Liver (tissue), 9 donors: ENCODE data around the gene SLC25A25. TPM values are rescaled to one million over a fixed set of nuclear protein-coding genes. Genes with fewer than 3 reads are reported as not detected.

Experiments
- DNase-seq: peaks from one replicate; pipeline ENCODE4 v3.0.0-alpha.2; 2017; ENCODE audit warnings: low spot score
- H3K27ac ChIP-seq, 2 donors: one replicate each; pipeline ENCODE4 v1.7.0; 2013; ENCODE audit warnings: inconsistent platforms in 2 of 2, low read length in 2 of 2, control low read depth in 1 of 2, low read depth in 1 of 2, mild to moderate bottlenecking in 1 of 2
- H3K27me3 ChIP-seq, 4 donors: one replicate each; pipeline versions ENCODE4 v1.6.1 to v1.7.0; 2013; ENCODE audit warnings: low read length in 3 of 4, inconsistent platforms in 1 of 4, mild to moderate bottlenecking in 1 of 4, moderate library complexity in 1 of 4; ENCODE audit not compliant: control insufficient read depth in 4 of 4, insufficient read depth in 4 of 4
- H3K36me3 ChIP-seq, 4 donors: one replicate each; pipeline versions ENCODE4 v1.6.1 to v1.7.0; 2013; ENCODE audit warnings: low read length in 3 of 4, mild to moderate bottlenecking in 3 of 4, low read depth in 1 of 4, moderate library complexity in 1 of 4; ENCODE audit not compliant: control insufficient read depth in 4 of 4, insufficient read depth in 3 of 4
- H3K4me1 ChIP-seq, 4 donors: one replicate each; pipeline versions ENCODE4 v1.6.1 to v1.7.0; 2013; ENCODE audit warnings: low read length in 3 of 4, mild to moderate bottlenecking in 3 of 4, moderate library complexity in 1 of 4; ENCODE audit not compliant: control insufficient read depth in 4 of 4, insufficient read depth in 4 of 4
- H3K4me3 ChIP-seq, 3 donors: one replicate each; pipeline versions ENCODE4 v1.6.1 to v1.7.0; 2013; ENCODE audit warnings: low read length in 3 of 3, control low read depth in 1 of 3, low read depth in 1 of 3, mild to moderate bottlenecking in 1 of 3
- H3K9ac ChIP-seq, 2 donors: one replicate each; pipeline ENCODE4 v1.7.0; 2013; ENCODE audit warnings: low read length in 2 of 2, mild to moderate bottlenecking in 2 of 2, moderate library complexity in 2 of 2, control low read depth in 1 of 2, low read depth in 1 of 2
- H3K9me3 ChIP-seq, 4 donors: one replicate each; pipeline versions ENCODE4 v1.6.1 to v1.7.0; 2013; ENCODE audit warnings: low read length in 3 of 4; ENCODE audit not compliant: control insufficient read depth in 4 of 4
- EGR1 ChIP-seq, 2 donors: IDR thresholded peaks; 2 replicates each; pipeline ENCODE4 v1.6.1; 2016 to 2018; ENCODE audit warnings: antibody characterized with exemption in 2 of 2, low read depth in 2 of 2
- FOXA1 ChIP-seq: IDR thresholded peaks from 2 replicates; pipeline ENCODE4 v1.6.1; 2016; ENCODE audit warnings: antibody characterized with exemption
- HNF4G ChIP-seq: IDR thresholded peaks from 2 replicates; pipeline ENCODE4 v1.6.1; 2016; ENCODE audit warnings: antibody characterized with exemption
- JUND ChIP-seq, 2 donors: IDR thresholded peaks; 2 replicates each; pipeline ENCODE4 v1.6.1; 2016; ENCODE audit warnings: antibody characterized with exemption in 2 of 2
- NR2F2 ChIP-seq: IDR thresholded peaks from 2 replicates; pipeline ENCODE4 v1.6.1; 2016; ENCODE audit warnings: antibody characterized with exemption
- RAD21 ChIP-seq, 2 donors: IDR thresholded peaks; 2 replicates each; pipeline ENCODE4 v1.6.1; 2016; ENCODE audit warnings: antibody characterized with exemption in 2 of 2, mild to moderate bottlenecking in 2 of 2
- TAF1 ChIP-seq: conservative IDR thresholded peaks from 2 replicates; pipeline ENCODE4 v1.6.1; 2016; ENCODE audit warnings: antibody characterized with exemption, mild to moderate bottlenecking
- YY1 ChIP-seq: IDR thresholded peaks from 2 replicates; pipeline ENCODE4 v1.6.1; 2016; ENCODE audit warnings: antibody characterized with exemption, mild to moderate bottlenecking
- WGBS: extraction: QIAGEN DNeasy Blood & Tissue Kit; methylation state at CpG from one replicate; pipeline ENCODE4 v1.1.7; 2013; 5-methylcytosine and 5-hydroxymethylcytosine counted together
- polyA plus RNA-seq, 2 donors: library from polyadenylated mRNA; stranded (reverse) in 1 of 2; unstranded in 1 of 2; fragments of 200-250 nt in 1 of 2; fragments of >200 nt in 1 of 2; fragmentation: Nextera tagmentation in 1 of 2; extraction: Ambion mirVana in 1 of 2; gene quantifications; one replicate each; pipeline versions ENCODE4 v1.2.1 to v1.2.3, GENCODE V29; 2013 to 2015
- total RNA-seq, 2 donors: library from RNA; depleted of rRNA; stranded (reverse); fragments of >200 nt; gene quantifications; one replicate each; pipeline ENCODE4 v1.2.3, GENCODE V29; 2014
- TF ChIP-seq, protein P1 (sequence below): IDR thresholded peaks from 2 replicates; pipeline ENCODE4 v1.6.1; 2016; ENCODE audit warnings: antibody characterized with exemption
- TF ChIP-seq, protein P2 (sequence below): IDR thresholded peaks from 2 replicates; pipeline ENCODE4 v1.6.1; 2016; ENCODE audit warnings: antibody characterized with exemption
- TF ChIP-seq, protein P3 (sequence below): IDR thresholded peaks from 2 replicates; pipeline ENCODE4 v1.6.1; 2016; ENCODE audit warnings: antibody characterized with exemption, mild to moderate bottlenecking
- donor health status: healthy.
- donor health status: healthy.
- donor health status: healthy.
- donor health status: healthy.
- donor health status: healthy.

SLC25A25 gene
- total and polyA plus RNA-seq, 4 donors, result 21.7 to 74.6 (median 39.3) TPM

DNA sequence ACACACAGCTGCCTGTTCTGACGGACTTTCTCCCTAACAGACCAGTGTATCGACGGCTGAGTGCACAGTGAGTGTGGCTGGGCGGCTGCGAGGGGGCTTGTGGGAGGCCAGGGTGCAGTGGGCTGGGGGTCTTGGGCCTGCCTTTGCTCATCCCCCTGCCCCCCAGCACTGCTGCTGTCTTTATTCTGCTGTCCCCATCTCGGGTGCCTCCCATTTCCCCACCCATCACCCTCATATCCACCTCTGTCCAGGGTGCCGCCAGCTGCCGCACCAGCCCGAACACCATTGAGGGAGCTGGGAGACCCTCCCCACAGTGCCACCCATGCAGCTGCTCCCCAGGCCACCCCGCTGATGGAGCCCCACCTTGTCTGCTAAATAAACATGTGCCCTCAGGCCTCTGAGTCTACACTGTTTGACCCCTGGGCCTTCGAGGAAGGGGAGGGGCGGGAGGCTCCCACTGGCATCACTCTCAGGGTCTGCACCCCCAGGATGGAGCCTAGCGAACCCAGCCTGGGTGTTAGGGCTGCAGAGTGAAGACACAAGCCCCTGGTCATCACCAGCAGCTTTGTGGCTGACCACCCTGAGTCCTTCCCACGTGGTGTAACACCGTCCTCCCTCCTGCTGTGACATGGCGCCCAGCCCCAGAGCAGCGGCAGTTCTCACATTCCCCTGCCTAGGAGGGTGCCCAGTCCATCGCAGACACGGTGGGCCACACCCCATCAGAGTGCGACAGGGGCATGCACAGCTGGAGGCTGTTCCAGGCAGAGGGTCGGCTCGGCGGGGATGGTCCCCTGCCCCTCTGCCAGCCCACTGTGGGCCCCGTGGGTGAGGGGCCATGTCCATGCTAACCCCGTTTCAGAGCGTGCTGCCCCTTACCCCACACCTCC, 85.3 kb downstream of the SLC25A25 start (continued):
- TF ChIP-seq, protein P1, sequence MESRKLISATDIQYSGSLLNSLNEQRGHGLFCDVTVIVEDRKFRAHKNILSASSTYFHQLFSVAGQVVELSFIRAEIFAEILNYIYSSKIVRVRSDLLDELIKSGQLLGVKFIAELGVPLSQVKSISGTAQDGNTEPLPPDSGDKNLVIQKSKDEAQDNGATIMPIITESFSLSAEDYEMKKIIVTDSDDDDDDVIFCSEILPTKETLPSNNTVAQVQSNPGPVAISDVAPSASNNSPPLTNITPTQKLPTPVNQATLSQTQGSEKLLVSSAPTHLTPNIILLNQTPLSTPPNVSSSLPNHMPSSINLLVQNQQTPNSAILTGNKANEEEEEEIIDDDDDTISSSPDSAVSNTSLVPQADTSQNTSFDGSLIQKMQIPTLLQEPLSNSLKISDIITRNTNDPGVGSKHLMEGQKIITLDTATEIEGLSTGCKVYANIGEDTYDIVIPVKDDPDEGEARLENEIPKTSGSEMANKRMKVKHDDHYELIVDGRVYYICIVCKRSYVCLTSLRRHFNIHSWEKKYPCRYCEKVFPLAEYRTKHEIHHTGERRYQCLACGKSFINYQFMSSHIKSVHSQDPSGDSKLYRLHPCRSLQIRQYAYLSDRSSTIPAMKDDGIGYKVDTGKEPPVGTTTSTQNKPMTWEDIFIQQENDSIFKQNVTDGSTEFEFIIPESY, result no peak
- no peak for TF ChIP-seq EGR1 (IDR thresholded peaks at IDR 0.05; ENCODE audit: low read depth in 2 of 2)
- TF ChIP-seq, protein P2, sequence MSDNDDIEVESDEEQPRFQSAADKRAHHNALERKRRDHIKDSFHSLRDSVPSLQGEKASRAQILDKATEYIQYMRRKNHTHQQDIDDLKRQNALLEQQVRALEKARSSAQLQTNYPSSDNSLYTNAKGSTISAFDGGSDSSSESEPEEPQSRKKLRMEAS, result no peak
- no peak for TF ChIP-seq FOXA1
- no peak for TF ChIP-seq HNF4G
- TF ChIP-seq NR2F2, result no peak
- TF ChIP-seq JUND (IDR thresholded peaks at IDR 0.05), result no peak
- no peak for TF ChIP-seq TAF1
- no peak for TF ChIP-seq RAD21 (IDR thresholded peaks at IDR 0.05)
- TF ChIP-seq YY1, result no peak

DNA sequence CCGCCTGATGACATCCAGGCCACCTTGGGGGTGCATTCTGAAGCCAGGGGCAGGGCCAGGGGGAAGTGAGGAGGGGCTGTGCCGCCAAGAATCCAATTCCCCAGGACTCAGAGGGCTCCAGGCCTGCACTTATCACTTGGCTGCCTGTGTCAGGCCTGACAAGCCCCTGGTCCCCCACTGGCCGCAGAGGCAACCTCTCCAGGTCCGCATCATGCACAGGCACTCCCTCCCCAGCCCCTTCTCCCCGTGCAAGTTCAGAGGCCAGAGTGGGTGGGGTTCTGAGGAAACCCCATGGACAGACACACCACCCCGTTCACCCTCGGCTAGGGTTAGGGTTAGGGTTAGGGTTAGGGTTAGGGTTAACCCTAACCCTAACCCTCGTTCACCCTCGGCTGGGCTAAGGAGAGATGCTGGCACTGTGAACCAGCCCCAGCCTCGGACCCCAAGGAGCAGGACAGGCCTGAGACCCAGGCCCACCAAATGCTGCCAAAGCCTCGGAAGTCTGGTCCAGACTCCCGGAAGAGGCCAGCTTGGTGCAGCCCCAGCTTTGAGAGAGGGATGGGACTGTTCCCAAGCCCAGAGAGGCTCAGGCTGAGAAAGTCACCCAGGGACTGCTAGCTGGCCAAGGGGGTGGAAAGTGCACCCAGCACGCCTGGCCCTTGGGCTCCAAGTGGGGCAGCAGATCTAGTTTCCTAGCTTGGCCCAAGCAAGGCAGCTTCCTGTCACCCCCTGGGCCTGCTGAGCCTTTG, 86.1 kb downstream of the SLC25A25 start:
- H3K36me3 ChIP-seq, result no peaks in the 10 kb centered on the region
- H3K9me3 ChIP-seq, result no peaks in the 10 kb centered on the region
- H3K4me3 ChIP-seq, result no peak overlapping the region
- TF ChIP-seq YY1 (no peak), NR2F2 (no peak), FOXA1 (no peak)
- TF ChIP-seq, protein P3, sequence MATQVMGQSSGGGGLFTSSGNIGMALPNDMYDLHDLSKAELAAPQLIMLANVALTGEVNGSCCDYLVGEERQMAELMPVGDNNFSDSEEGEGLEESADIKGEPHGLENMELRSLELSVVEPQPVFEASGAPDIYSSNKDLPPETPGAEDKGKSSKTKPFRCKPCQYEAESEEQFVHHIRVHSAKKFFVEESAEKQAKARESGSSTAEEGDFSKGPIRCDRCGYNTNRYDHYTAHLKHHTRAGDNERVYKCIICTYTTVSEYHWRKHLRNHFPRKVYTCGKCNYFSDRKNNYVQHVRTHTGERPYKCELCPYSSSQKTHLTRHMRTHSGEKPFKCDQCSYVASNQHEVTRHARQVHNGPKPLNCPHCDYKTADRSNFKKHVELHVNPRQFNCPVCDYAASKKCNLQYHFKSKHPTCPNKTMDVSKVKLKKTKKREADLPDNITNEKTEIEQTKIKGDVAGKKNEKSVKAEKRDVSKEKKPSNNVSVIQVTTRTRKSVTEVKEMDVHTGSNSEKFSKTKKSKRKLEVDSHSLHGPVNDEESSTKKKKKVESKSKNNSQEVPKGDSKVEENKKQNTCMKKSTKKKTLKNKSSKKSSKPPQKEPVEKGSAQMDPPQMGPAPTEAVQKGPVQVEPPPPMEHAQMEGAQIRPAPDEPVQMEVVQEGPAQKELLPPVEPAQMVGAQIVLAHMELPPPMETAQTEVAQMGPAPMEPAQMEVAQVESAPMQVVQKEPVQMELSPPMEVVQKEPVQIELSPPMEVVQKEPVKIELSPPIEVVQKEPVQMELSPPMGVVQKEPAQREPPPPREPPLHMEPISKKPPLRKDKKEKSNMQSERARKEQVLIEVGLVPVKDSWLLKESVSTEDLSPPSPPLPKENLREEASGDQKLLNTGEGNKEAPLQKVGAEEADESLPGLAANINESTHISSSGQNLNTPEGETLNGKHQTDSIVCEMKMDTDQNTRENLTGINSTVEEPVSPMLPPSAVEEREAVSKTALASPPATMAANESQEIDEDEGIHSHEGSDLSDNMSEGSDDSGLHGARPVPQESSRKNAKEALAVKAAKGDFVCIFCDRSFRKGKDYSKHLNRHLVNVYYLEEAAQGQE, result no peak
- no peaks in the 10 kb centered on the region for H3K27me3 ChIP-seq
- no peak overlapping the region for H3K9ac ChIP-seq
- H3K4me1 ChIP-seq, result peaks cover 3 to 5% (median 4%) of the 10 kb centered on the region in 4 donors
- 90% methylated on average over 13 of the region's 13 CpGs for WGBS
- no peak overlapping the region for H3K27ac ChIP-seq
- no peak for DNase-seq
